HCT116 (cell line): ENCODE results near the gene FMNL1. TPM values are rescaled to one million over a fixed set of nuclear protein-coding genes. Genes with fewer than 3 reads are reported as not detected.

Source experiments
- ATAC-seq: fragments of 200-7000 bp; cut with Tn5 transposase; 2 replicates; pipeline ENCODE4 v1.9.1; 2020; ENCODE audit warnings: mild to moderate bottlenecking, moderate library complexity
- BruUV-seq: library from RNA; stranded (reverse); fragments of 400-500 nt; replicated peaks from 2 replicates; lab custom pipeline; 2021; lab: Mats Ljungman, UMichigan
- CTCF ChIA-PET: fragments of 300-600 bp; sonication (Branson Sonifier 250); formaldehyde crosslinking; loops from one replicate; lab custom pipeline; 2021; ENCODE audit warnings: antibody characterized with exemption; lab: Charles Lee
- POLR2A ChIA-PET: fragments of 300-600, 350-600 bp; sonication (Branson Sonifier 250); formaldehyde crosslinking; loops from one replicate; lab custom pipeline; 2021; ENCODE audit warnings: antibody characterized with exemption; lab: Charles Lee
- RAD21 ChIA-PET, 2 experiments: fragments of 300-600 bp; sonication (Branson Sonifier 250); formaldehyde crosslinking; loops; one replicate each; lab custom pipeline; 2023; ENCODE audit warnings: low total read pairs in 2 of 2; ENCODE audit not compliant: uncharacterized antibody in 2 of 2, unreplicated experiment in 2 of 2, low non-redundant PET in 1 of 2; lab: Charles Lee
- DNase-seq: peaks from one replicate; pipeline ENCODE4 v3.0.0-alpha.2; 2010; ENCODE audit warnings: low read depth, low spot score
- H2AFZ ChIP-seq: fragments of 200-600 bp; shearing (Covaris generic), sonication (generic); 2 replicates; pipeline ENCODE4 v1.6.1; 2017; ENCODE audit warnings: low read depth, mixed run types, mixed read lengths, antibody characterized with exemption, low read length; ENCODE audit not compliant: poor library complexity, severe bottlenecking
- H3K27ac ChIP-seq: 2 replicates; pipeline ENCODE4 v1.5.1; 2012; ENCODE audit warnings: low read depth, low read length
- H3K27me3 ChIP-seq: fragments of 200-600 bp; sonication (generic); 2 replicates; pipeline ENCODE4 v1.6.1; 2016; ENCODE audit warnings: mixed run types, low read length, mixed read lengths; ENCODE audit not compliant: insufficient read depth
- H3K36me3 ChIP-seq, 2 experiments: fragments of 200-500 bp in 1 of 2; fragments of 200-600 bp in 1 of 2; sonication (Bioruptor generic) in 1 of 2; sonication (generic) in 1 of 2; 2 replicates each; pipeline versions ENCODE4 v1.5.1 to v1.6.1; 2014 to 2016; ENCODE audit warnings: low read length in 2 of 2, inconsistent platforms in 1 of 2, mixed read lengths in 1 of 2, mixed run types in 1 of 2; ENCODE audit not compliant: insufficient read depth in 2 of 2, control insufficient read depth in 1 of 2
- H3K4me1 ChIP-seq, 2 experiments: fragments of 200-600 bp in 1 of 2; sonication (generic) in 1 of 2; 2 replicates each; pipeline versions ENCODE4 v1.5.1 to v1.6.1; 2012 to 2017; ENCODE audit warnings: low read length in 2 of 2, inconsistent platforms in 1 of 2, mild to moderate bottlenecking in 1 of 2, mixed read lengths in 1 of 2, mixed run types in 1 of 2, moderate library complexity in 1 of 2; ENCODE audit not compliant: insufficient read depth in 2 of 2, control insufficient read depth in 1 of 2
- H3K4me2 ChIP-seq: fragments of 200-600 bp; sonication (generic); 2 replicates; pipeline ENCODE4 v1.6.1; 2017; ENCODE audit warnings: mixed run types, low read length, mixed read lengths
- H3K4me3 ChIP-seq, 2 experiments: fragments of 200-600 bp in 1 of 2; sonication (generic) in 1 of 2; replicated peaks in 1 of 2; 2 replicates each; pipeline ENCODE4 v1.5.1; 2011 to 2016; ENCODE audit warnings: low read length in 2 of 2, control low read depth in 1 of 2, low read depth in 1 of 2, mild to moderate bottlenecking in 1 of 2, mixed read lengths in 1 of 2, mixed run types in 1 of 2
- H3K79me2 ChIP-seq: fragments of 200-600 bp; sonication (generic); 2 replicates; pipeline ENCODE4 v1.6.1; 2017; ENCODE audit warnings: mild to moderate bottlenecking, mixed run types, low read length, moderate library complexity, mixed read lengths; ENCODE audit not compliant: insufficient read depth
- H3K9ac ChIP-seq: fragments of 200-600 bp; sonication (generic); 2 replicates; pipeline ENCODE4 v1.6.1; 2016; ENCODE audit warnings: low read length, mixed read lengths
- H3K9me2 ChIP-seq: fragments of 200-600 bp; sonication (generic), shearing (Covaris generic); 2 replicates; pipeline ENCODE4 v1.6.1; 2017; ENCODE audit warnings: mixed run types, mild to moderate bottlenecking, moderate library complexity; ENCODE audit not compliant: insufficient read depth
- H3K9me3 ChIP-seq, 2 experiments: fragments of 200-500 bp in 1 of 2; fragments of 200-600 bp in 1 of 2; sonication (Bioruptor generic) in 1 of 2; sonication (generic) in 1 of 2; 2 replicates each; pipeline ENCODE4 v1.6.1; 2014 to 2017; ENCODE audit warnings: low read length in 2 of 2, mixed read lengths in 2 of 2, inconsistent platforms in 1 of 2, low read depth in 1 of 2, mild to moderate bottlenecking in 1 of 2, mixed run types in 1 of 2, moderate library complexity in 1 of 2; ENCODE audit not compliant: control insufficient read depth in 1 of 2, insufficient read depth in 1 of 2
- H4K20me1 ChIP-seq: fragments of 200-600 bp; sonication (generic), shearing (Covaris generic); 2 replicates; pipeline ENCODE4 v1.6.1; 2017; ENCODE audit warnings: mixed run types, mild to moderate bottlenecking, moderate library complexity; ENCODE audit not compliant: insufficient read depth
- ATF3 ChIP-seq: IDR thresholded peaks from 2 replicates; pipeline ENCODE4 v1.6.1; 2012
- CBX3 ChIP-seq: IDR thresholded peaks from 2 replicates; pipeline ENCODE4 v1.6.1; 2012; ENCODE audit warnings: low read depth
- CTCF ChIP-seq, 3 experiments: fragments of 200-600 bp in 1 of 3; sonication (generic) in 1 of 3; IDR thresholded peaks in 2 of 3; conservative IDR thresholded peaks in 1 of 3; 2 replicates each; pipeline ENCODE4 v1.5.1; 2012 to 2017; ENCODE audit warnings: low read depth in 2 of 3, low read length in 2 of 3, antibody characterized with exemption in 1 of 3, borderline replicate concordance in 1 of 3, control low read depth in 1 of 3, mild to moderate bottlenecking in 1 of 3, mixed read lengths in 1 of 3, mixed run types in 1 of 3, moderate library complexity in 1 of 3; ENCODE audit not compliant: insufficient read depth in 1 of 3
- EGR1 ChIP-seq: IDR thresholded peaks from 2 replicates; pipeline ENCODE4 v1.6.1; 2012; ENCODE audit warnings: low read depth
- ELF1 ChIP-seq: IDR thresholded peaks from 2 replicates; pipeline ENCODE4 v1.6.1; 2012; ENCODE audit warnings: low read depth, borderline replicate concordance
- EZH2 ChIP-seq: fragments of 200-600 bp; sonication (generic); IDR thresholded peaks from 2 replicates; pipeline ENCODE4 v1.6.1; 2017; ENCODE audit warnings: antibody characterized with exemption, mixed run types
- EZH2phosphoT487 ChIP-seq: fragments of 200-600 bp; IDR thresholded peaks from 2 replicates; pipeline ENCODE4 v1.6.1; 2018; ENCODE audit warnings: antibody characterized with exemption, borderline replicate concordance
- JUND ChIP-seq: IDR thresholded peaks from 2 replicates; pipeline ENCODE4 v1.6.1; 2012
- MAX ChIP-seq: IDR thresholded peaks from 2 replicates; pipeline ENCODE4 v1.6.1; 2012
- POLR2AphosphoS5 ChIP-seq: IDR thresholded peaks from 2 replicates; pipeline ENCODE4 v1.6.1; 2011; ENCODE audit warnings: mild to moderate bottlenecking, low read depth, low read length, moderate library complexity
- SP1 ChIP-seq: IDR thresholded peaks from 2 replicates; pipeline ENCODE4 v1.6.1; 2012; ENCODE audit warnings: low read depth
- ZFX ChIP-seq: fragments of 450-650 bp; IDR thresholded peaks from 2 replicates; pipeline ENCODE4 v1.6.1; 2017
- ZNF274 ChIP-seq: fragments of 200-500 bp; sonication (Bioruptor generic); IDR thresholded peaks from 2 replicates; pipeline ENCODE4 v1.6.1; 2014; ENCODE audit warnings: mild to moderate bottlenecking, low read depth, low read length, inconsistent platforms
- intact Hi-C: fragments of 100-400 bp; cut with micrococcal nuclease; formaldehyde crosslinking; loops from 2 replicates; pipeline ENCODE4 v1.10.0; 2022
- total RNA-seq: library from RNA; stranded (reverse); gene quantifications from one replicate; pipeline ENCODE4 v1.2.1, GENCODE V29; 2021; ENCODE audit not compliant: unreplicated experiment

The FMNL1 gene
- total RNA-seq, 1 experiment from 2014 or later = 8.2 TPM

GRCh38 chr17:45264430-45264829 is 42.7 kb downstream of the FMNL1 start:
- no peak overlapping the region for H3K9ac ChIP-seq
- no peak overlapping the region for H2AFZ ChIP-seq
- H3K4me3 ChIP-seq = no peak overlapping the region
- intact Hi-C loops = no loop called here
- no peaks in the 10 kb centered on the region for H3K9me2 ChIP-seq
- no peaks in the 10 kb centered on the region for H3K27me3 ChIP-seq
- BruUV-seq = no TSS peak
- peaks cover 30 to 35% of the 10 kb centered on the region in 2 experiments; a peak in 3 of 4 replicates for H3K36me3 ChIP-seq
- 0 out of 4 replicates have a peak, but pooled peaks cover 0 to 4% of the 10 kb centered on the region in 2 experiments for H3K4me1 ChIP-seq
- RAD21 ChIA-PET = no interaction called here
- CTCF ChIA-PET = no interaction called here
- TF ChIP-seq MAX (no peak), CTCF (IDR thresholded peaks at IDR 0.05 in 2 of 3, conservative IDR thresholded peaks at IDR 0.05 in 1 of 3; ENCODE audit: borderline replicate concordance in 1 of 3, insufficient read depth in 1 of 3, low read depth in 2 of 3, low read length in 2 of 3) (no peak), ATF3 (no peak), EZH2 (no peak), ELF1 (no peak), CBX3 (no peak), ZFX (no peak), EZH2phosphoT487 (no peak), SP1 (no peak), POLR2AphosphoS5 (no peak), JUND (no peak), EGR1 (no peak), ZNF274 (no peak)
- no peak for ATAC-seq
- DNase-seq = no peak
- H3K4me2 ChIP-seq = no peak overlapping the region
- no peak overlapping the region for H3K27ac ChIP-seq
- POLR2A ChIA-PET = no interaction called here
- no peaks in the 10 kb centered on the region for H3K79me2 ChIP-seq
- no peaks in the 10 kb centered on the region for H4K20me1 ChIP-seq
- no peaks in the 10 kb centered on the region for H3K9me3 ChIP-seq
